ENCODE results near the gene GRK3.
"Not testable (repeated sequence)": the region's sequence is repeated elsewhere in the genome, so short reads cannot be mapped to it uniquely, and the experiment has no call there.

The GRK3 gene

DNA sequence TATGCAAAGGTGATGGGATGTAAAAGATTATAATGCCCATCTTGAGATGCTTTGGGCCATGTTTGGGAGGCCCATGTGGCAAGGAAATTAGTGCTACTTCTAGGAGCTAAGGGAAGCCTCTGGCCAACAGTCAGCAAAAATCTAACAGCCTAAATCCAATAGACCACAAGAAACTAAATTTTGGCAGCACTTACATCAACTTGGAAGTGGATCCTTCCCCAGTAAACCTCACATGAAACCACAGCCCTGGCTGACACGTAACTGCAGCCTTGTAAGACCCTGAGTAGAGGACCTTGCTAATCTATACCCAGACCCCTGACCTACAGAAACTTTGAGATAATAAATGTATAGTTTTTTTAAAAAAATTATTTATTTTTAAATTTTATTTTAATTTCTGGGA, 13.1 kb upstream of the GRK3 start:
- no peak overlapping the region for H2BK15ac ChIP-seq (ENCODE audit: low read length)
- H3K9ac ChIP-seq (ENCODE audit: low read depth, low read length, poor library complexity): no peak overlapping the region
- WGBS, 2 donors (ENCODE audit: extremely low coverage in 2 of 2, insufficient read length in 2 of 2, insufficient replicate concordance in 1 of 2): no CpG with 5 or more reads among the region's 1 CpG
- H3K4me1 ChIP-seq (ENCODE audit: control insufficient read depth in 2 of 2, insufficient read depth in 1 of 2, low read depth in 1 of 2, low read length in 2 of 2): peaks cover 8% of the 10 kb centered on the region in 2 donors
- no peak for DNase-seq (ENCODE audit: low spot score)
- H3K36me3 ChIP-seq (replicated peaks in 1 of 2; ENCODE audit: control insufficient read depth in 2 of 2, insufficient read depth in 2 of 2, low read length in 2 of 2): no peaks in the 10 kb centered on the region
- no peak overlapping the region for H3K4ac ChIP-seq (ENCODE audit: low read length)
- H3K9me3 ChIP-seq (replicated peaks in 1 of 2; ENCODE audit: control insufficient read depth in 2 of 2, insufficient read depth in 1 of 2, low read depth in 1 of 2, low read length in 2 of 2): peaks cover 2 to 3% of the 10 kb centered on the region in 2 donors
- H3K27ac ChIP-seq (replicated peaks; ENCODE audit: low read length): no peak overlapping the region
- no peak overlapping the region for H2BK12ac ChIP-seq (ENCODE audit: low read length)
- no peak overlapping the region for H3K4me3 ChIP-seq (ENCODE audit: low read length in 2 of 2)
- no peak overlapping the region for H2AFZ ChIP-seq (ENCODE audit: low read length)
- H3K27me3 ChIP-seq (ENCODE audit: control insufficient read depth in 3 of 3, insufficient read depth in 3 of 3, low read depth in 1 of 3, low read length in 3 of 3): no peaks in the 10 kb centered on the region
- no peak overlapping the region for H3K23ac ChIP-seq (ENCODE audit: low read depth, low read length, poor library complexity)
- H2BK5ac ChIP-seq (ENCODE audit: low read length): no peak overlapping the region
- H3K79me1 ChIP-seq (ENCODE audit: low read depth, low read length): no peaks in the 10 kb centered on the region
- no peak overlapping the region for H2AK5ac ChIP-seq (ENCODE audit: low read depth, low read length)
- no peak overlapping the region for H4K91ac ChIP-seq (ENCODE audit: low read depth, low read length, poor library complexity)
- no peak overlapping the region for H4K8ac ChIP-seq (ENCODE audit: low read depth, low read length)
- no peak overlapping the region for H3K14ac ChIP-seq (ENCODE audit: low read length)
- H2BK120ac ChIP-seq (ENCODE audit: low read depth, low read length): no peak overlapping the region
- no peak overlapping the region for H3K18ac ChIP-seq (ENCODE audit: low read length)
- H3K4me2 ChIP-seq (ENCODE audit: insufficient read depth, low read length, poor library complexity, severe bottlenecking): no peak overlapping the region

DNA sequence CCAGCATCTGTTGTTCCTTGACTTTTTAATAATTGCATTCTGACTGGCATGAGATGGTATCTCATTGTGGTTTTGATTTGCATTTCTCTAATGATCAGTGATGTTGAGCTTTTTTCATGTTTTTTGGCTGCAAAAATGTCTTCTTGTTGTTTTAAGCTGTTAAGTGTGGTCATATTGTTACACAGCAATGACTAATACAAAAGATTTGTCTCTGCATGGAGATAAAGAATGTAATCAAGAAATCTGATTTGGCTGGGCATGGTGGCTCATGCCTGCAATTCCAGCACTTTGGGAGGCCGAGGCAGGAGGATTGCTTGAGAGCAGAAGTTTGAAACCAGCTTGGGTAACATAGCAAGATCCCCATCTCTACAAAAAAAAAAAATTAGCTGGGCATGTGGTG, 12.1 kb upstream of the GRK3 start:
- H2BK15ac ChIP-seq (ENCODE audit: low read length); H3K4me1 ChIP-seq (ENCODE audit: control insufficient read depth in 2 of 2, insufficient read depth in 1 of 2, low read depth in 1 of 2, low read length in 2 of 2); H3K4me3 ChIP-seq (ENCODE audit: low read length in 2 of 2); H3K79me1 ChIP-seq (ENCODE audit: low read depth, low read length); H2AK5ac ChIP-seq (ENCODE audit: low read depth, low read length); H3K4me2 ChIP-seq (ENCODE audit: insufficient read depth, low read length, poor library complexity, severe bottlenecking); H3K27me3 ChIP-seq (ENCODE audit: control insufficient read depth in 3 of 3, insufficient read depth in 3 of 3, low read depth in 1 of 3, low read length in 3 of 3); H3K27ac ChIP-seq (replicated peaks; ENCODE audit: low read length); H2BK12ac ChIP-seq (ENCODE audit: low read length); H2BK120ac ChIP-seq (ENCODE audit: low read depth, low read length); H3K14ac ChIP-seq (ENCODE audit: low read length); DNase-seq (ENCODE audit: low spot score); H3K23ac ChIP-seq (ENCODE audit: low read depth, low read length, poor library complexity); H4K91ac ChIP-seq (ENCODE audit: low read depth, low read length, poor library complexity); H2BK5ac ChIP-seq (ENCODE audit: low read length); H3K9me3 ChIP-seq (replicated peaks in 1 of 2; ENCODE audit: control insufficient read depth in 2 of 2, insufficient read depth in 1 of 2, low read depth in 1 of 2, low read length in 2 of 2); H3K9ac ChIP-seq (ENCODE audit: low read depth, low read length, poor library complexity); H3K4ac ChIP-seq (ENCODE audit: low read length); H3K36me3 ChIP-seq (replicated peaks in 1 of 2; ENCODE audit: control insufficient read depth in 2 of 2, insufficient read depth in 2 of 2, low read length in 2 of 2); H2AFZ ChIP-seq (ENCODE audit: low read length); H4K8ac ChIP-seq (ENCODE audit: low read depth, low read length); H3K18ac ChIP-seq (ENCODE audit: low read length): not testable (repeated sequence)
- no CpG with 5 or more reads among the region's 1 CpG for WGBS, 2 donors (ENCODE audit: extremely low coverage in 2 of 2, insufficient read length in 2 of 2, insufficient replicate concordance in 1 of 2)

DNA sequence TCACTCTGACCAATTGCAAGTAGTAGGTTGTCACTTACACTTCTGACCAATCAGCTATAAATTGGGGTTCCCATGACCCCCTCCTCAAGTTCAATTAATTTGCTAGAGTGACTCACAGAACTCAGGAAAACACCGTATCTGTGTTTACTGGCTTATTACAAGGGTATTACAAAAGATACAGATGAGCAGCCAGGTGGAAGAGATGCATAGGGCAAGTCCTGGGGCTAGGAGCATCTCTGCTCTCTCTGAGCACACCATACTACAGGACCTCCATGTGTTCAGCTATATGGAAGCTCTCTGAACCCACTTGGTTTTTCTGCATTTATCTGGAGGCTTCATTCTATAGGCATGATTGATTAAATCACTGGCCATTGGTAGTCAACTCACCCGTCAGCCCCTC, 11.3 kb upstream of the GRK3 start:
- Histone ChIP-seq H3K27ac (replicated peaks; ENCODE audit: low read length) (no peak overlapping the region), H3K4me2 (ENCODE audit: insufficient read depth, low read length, poor library complexity, severe bottlenecking) (no peak overlapping the region), H3K14ac (ENCODE audit: low read length) (no peak overlapping the region), H3K9me3 (replicated peaks in 1 of 2; ENCODE audit: control insufficient read depth in 2 of 2, insufficient read depth in 1 of 2, low read depth in 1 of 2, low read length in 2 of 2) (peaks cover 2 to 3% of the 10 kb centered on the region in 2 donors), H4K8ac (ENCODE audit: low read depth, low read length) (no peak overlapping the region), H3K4me1 (ENCODE audit: control insufficient read depth in 2 of 2, insufficient read depth in 1 of 2, low read depth in 1 of 2, low read length in 2 of 2) (peaks cover 8% of the 10 kb centered on the region in 2 donors), H2BK5ac (ENCODE audit: low read length) (no peak overlapping the region), H3K27me3 (ENCODE audit: control insufficient read depth in 3 of 3, insufficient read depth in 3 of 3, low read depth in 1 of 3, low read length in 3 of 3) (no peaks in the 10 kb centered on the region), H3K4me3 (ENCODE audit: low read length in 2 of 2) (no peak overlapping the region), H3K18ac (ENCODE audit: low read length) (no peak overlapping the region), H2AFZ (ENCODE audit: low read length) (no peak overlapping the region), H2BK15ac (ENCODE audit: low read length) (no peak overlapping the region), H2BK12ac (ENCODE audit: low read length) (no peak overlapping the region), H3K4ac (ENCODE audit: low read length) (no peak overlapping the region), H3K23ac (ENCODE audit: low read depth, low read length, poor library complexity) (no peak overlapping the region), H2AK5ac (ENCODE audit: low read depth, low read length) (no peak overlapping the region), H4K91ac (ENCODE audit: low read depth, low read length, poor library complexity) (no peak overlapping the region), H3K79me1 (ENCODE audit: low read depth, low read length) (no peaks in the 10 kb centered on the region), H3K36me3 (replicated peaks in 1 of 2; ENCODE audit: control insufficient read depth in 2 of 2, insufficient read depth in 2 of 2, low read length in 2 of 2) (no peaks in the 10 kb centered on the region), H3K9ac (ENCODE audit: low read depth, low read length, poor library complexity) (no peak overlapping the region), H2BK120ac (ENCODE audit: low read depth, low read length) (no peak overlapping the region)
- no peak for DNase-seq (ENCODE audit: low spot score)
- no CpG with 5 or more reads among the region's 2 CpGs for WGBS, 2 donors (ENCODE audit: extremely low coverage in 2 of 2, insufficient read length in 2 of 2, insufficient replicate concordance in 1 of 2)

DNA sequence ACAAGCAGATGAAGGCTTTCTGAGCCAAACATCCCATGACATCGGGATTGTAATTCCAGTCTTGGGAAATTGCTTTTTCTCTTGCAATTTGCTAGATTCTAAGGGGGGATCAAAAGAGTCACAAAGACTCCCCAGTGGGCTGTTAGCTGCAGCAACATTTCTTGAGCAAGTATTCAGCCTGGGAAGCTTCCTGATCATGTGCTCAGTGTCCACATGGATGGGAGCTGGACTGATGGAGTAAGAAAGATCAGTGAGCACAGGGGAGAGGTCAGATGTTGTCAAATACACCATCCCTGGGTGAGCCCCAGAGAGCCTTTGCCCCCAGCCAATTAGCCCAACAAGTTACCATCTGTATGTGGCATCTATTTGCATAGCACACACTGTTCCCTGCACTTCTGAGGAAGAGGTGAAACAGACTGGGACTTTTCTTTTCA, 10.2 kb upstream of the GRK3 start:
- Histone ChIP-seq H2BK15ac (ENCODE audit: low read length) (no peak overlapping the region), H3K79me1 (ENCODE audit: low read depth, low read length) (no peaks in the 10 kb centered on the region), H2BK120ac (ENCODE audit: low read depth, low read length) (no peak overlapping the region), H2AFZ (ENCODE audit: low read length) (no peak overlapping the region), H2AK5ac (ENCODE audit: low read depth, low read length) (no peak overlapping the region), H3K4me1 (ENCODE audit: control insufficient read depth in 2 of 2, insufficient read depth in 1 of 2, low read depth in 1 of 2, low read length in 2 of 2) (peaks cover 8% of the 10 kb centered on the region in 2 donors), H2BK5ac (ENCODE audit: low read length) (no peak overlapping the region), H3K9ac (ENCODE audit: low read depth, low read length, poor library complexity) (no peak overlapping the region), H3K4me2 (ENCODE audit: insufficient read depth, low read length, poor library complexity, severe bottlenecking) (no peak overlapping the region), H3K36me3 (replicated peaks in 1 of 2; ENCODE audit: control insufficient read depth in 2 of 2, insufficient read depth in 2 of 2, low read length in 2 of 2) (no peaks in the 10 kb centered on the region), H4K8ac (ENCODE audit: low read depth, low read length) (no peak overlapping the region), H3K23ac (ENCODE audit: low read depth, low read length, poor library complexity) (no peak overlapping the region), H3K4me3 (ENCODE audit: low read length in 2 of 2) (no peak overlapping the region), H3K9me3 (replicated peaks in 1 of 2; ENCODE audit: control insufficient read depth in 2 of 2, insufficient read depth in 1 of 2, low read depth in 1 of 2, low read length in 2 of 2) (peaks cover 2 to 3% of the 10 kb centered on the region in 2 donors), H3K4ac (ENCODE audit: low read length) (no peak overlapping the region), H3K14ac (ENCODE audit: low read length) (no peak overlapping the region), H2BK12ac (ENCODE audit: low read length) (no peak overlapping the region), H3K27me3 (ENCODE audit: control insufficient read depth in 3 of 3, insufficient read depth in 3 of 3, low read depth in 1 of 3, low read length in 3 of 3) (no peaks in the 10 kb centered on the region), H3K27ac (replicated peaks; ENCODE audit: low read length) (peak overlapping the region; percentile 9), H3K18ac (ENCODE audit: low read length) (no peak overlapping the region), H4K91ac (ENCODE audit: low read depth, low read length, poor library complexity) (no peak overlapping the region)
- WGBS, 2 donors (ENCODE audit: extremely low coverage in 2 of 2, insufficient read length in 2 of 2, insufficient replicate concordance in 1 of 2): no CpG with 5 or more reads among the region's 1 CpG
- no peak for DNase-seq (ENCODE audit: low spot score)

All from neuronal stem cell (in vitro differentiated cells).